ENCODE data around the gene RLBP1.

RLBP1 gene

DNA sequence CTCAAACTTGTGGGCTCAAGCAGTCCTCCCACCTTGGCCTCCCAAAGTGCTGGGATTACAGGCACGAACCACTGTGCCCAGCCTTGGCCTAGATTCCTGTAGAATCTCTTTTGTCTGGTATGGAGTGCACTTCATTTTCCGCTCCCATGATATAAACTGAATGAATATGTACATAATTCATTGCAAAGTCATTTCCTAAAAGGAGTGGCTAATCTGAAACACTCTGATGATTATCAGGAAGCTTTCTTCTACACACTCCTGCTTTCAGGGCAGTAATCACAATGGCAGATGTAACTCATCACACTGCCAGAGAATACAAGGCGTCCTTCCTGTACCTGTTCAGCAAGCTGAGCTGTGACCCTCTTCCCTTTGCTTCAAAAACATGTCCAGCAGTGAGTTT is 28.6 kb downstream of the RLBP1 start:
- H3K9me2 ChIP-seq (replicated peaks; ENCODE audit: control insufficient read depth, low read length) = no peaks in the 10 kb centered on the region
- no peaks in the 10 kb centered on the region for H4K20me1 ChIP-seq (ENCODE audit: control insufficient read depth, insufficient read depth, low read depth, low read length)
- no peak for TF ChIP-seq EZH2phosphoT487 (IDR thresholded peaks at IDR 0.05; ENCODE audit: borderline replicate concordance, low read length)
- TF ChIP-seq, protein P1, sequence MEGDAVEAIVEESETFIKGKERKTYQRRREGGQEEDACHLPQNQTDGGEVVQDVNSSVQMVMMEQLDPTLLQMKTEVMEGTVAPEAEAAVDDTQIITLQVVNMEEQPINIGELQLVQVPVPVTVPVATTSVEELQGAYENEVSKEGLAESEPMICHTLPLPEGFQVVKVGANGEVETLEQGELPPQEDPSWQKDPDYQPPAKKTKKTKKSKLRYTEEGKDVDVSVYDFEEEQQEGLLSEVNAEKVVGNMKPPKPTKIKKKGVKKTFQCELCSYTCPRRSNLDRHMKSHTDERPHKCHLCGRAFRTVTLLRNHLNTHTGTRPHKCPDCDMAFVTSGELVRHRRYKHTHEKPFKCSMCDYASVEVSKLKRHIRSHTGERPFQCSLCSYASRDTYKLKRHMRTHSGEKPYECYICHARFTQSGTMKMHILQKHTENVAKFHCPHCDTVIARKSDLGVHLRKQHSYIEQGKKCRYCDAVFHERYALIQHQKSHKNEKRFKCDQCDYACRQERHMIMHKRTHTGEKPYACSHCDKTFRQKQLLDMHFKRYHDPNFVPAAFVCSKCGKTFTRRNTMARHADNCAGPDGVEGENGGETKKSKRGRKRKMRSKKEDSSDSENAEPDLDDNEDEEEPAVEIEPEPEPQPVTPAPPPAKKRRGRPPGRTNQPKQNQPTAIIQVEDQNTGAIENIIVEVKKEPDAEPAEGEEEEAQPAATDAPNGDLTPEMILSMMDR (IDR thresholded peaks at IDR 0.05; ENCODE audit: low read depth, low read length, poor library complexity, severe bottlenecking) = no peak
- peaks cover 5% of the 10 kb centered on the region for H3K36me3 ChIP-seq (ENCODE audit: control insufficient read depth, low read length)
- H3F3A ChIP-seq (ENCODE audit: control insufficient read depth, insufficient read depth) = no peaks in the 10 kb centered on the region
- no peak overlapping the region for H3K27ac ChIP-seq (ENCODE audit: low read depth, low read length)
- no peaks in the 10 kb centered on the region for H3K27me3 ChIP-seq (ENCODE audit: control insufficient read depth, low read length)
- H3K4me2 ChIP-seq (ENCODE audit: low read length) = no peak overlapping the region
- no peaks in the 10 kb centered on the region for H3K79me2 ChIP-seq (ENCODE audit: control insufficient read depth, low read length)
- H3K4me1 ChIP-seq (ENCODE audit: control insufficient read depth, low read length) = no peaks in the 10 kb centered on the region
- H3K9me3 ChIP-seq (ENCODE audit: control insufficient read depth, insufficient read depth, low read length) = no peaks in the 10 kb centered on the region
- no peak overlapping the region for H3K4me3 ChIP-seq (ENCODE audit: low read length)

DNA sequence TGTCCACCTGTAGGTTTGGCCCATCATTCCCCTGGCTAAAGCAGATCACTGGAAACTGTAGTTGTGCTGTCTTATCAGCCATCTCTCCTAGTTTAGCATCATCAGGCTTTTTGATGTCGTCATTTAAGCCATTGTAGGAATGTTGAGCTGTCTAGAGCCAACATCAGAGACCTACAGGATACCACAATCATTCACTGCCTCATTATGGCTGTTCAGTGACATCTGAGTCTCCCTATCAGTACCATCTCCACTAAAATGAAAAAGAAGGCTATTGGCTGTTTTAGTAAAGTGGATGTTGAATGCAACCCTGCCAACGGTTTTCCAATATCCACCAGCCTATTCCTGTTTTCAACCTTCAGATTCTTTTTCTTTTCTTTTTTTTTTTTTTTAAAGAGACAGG is 29.2 kb downstream of the RLBP1 start:
- TF ChIP-seq EZH2phosphoT487 (IDR thresholded peaks at IDR 0.05; ENCODE audit: borderline replicate concordance, low read length) = no peak
- TF ChIP-seq, protein P1 (IDR thresholded peaks at IDR 0.05; ENCODE audit: low read depth, low read length, poor library complexity, severe bottlenecking) = no peak
- no peaks in the 10 kb centered on the region for H3K79me2 ChIP-seq (ENCODE audit: control insufficient read depth, low read length)
- no peaks in the 10 kb centered on the region for H3K27me3 ChIP-seq (ENCODE audit: control insufficient read depth, low read length)
- H3K4me3 ChIP-seq (ENCODE audit: low read length) = no peak overlapping the region
- H3F3A ChIP-seq (ENCODE audit: control insufficient read depth, insufficient read depth) = no peaks in the 10 kb centered on the region
- H3K4me1 ChIP-seq (ENCODE audit: control insufficient read depth, low read length) = no peaks in the 10 kb centered on the region
- peaks cover 5% of the 10 kb centered on the region for H3K36me3 ChIP-seq (ENCODE audit: control insufficient read depth, low read length)
- no peak overlapping the region for H3K4me2 ChIP-seq (ENCODE audit: low read length)
- H3K9me3 ChIP-seq (ENCODE audit: control insufficient read depth, insufficient read depth, low read length) = no peaks in the 10 kb centered on the region
- no peaks in the 10 kb centered on the region for H4K20me1 ChIP-seq (ENCODE audit: control insufficient read depth, insufficient read depth, low read depth, low read length)
- no peaks in the 10 kb centered on the region for H3K9me2 ChIP-seq (replicated peaks; ENCODE audit: control insufficient read depth, low read length)
- H3K27ac ChIP-seq (ENCODE audit: low read depth, low read length) = no peak overlapping the region

DNA sequence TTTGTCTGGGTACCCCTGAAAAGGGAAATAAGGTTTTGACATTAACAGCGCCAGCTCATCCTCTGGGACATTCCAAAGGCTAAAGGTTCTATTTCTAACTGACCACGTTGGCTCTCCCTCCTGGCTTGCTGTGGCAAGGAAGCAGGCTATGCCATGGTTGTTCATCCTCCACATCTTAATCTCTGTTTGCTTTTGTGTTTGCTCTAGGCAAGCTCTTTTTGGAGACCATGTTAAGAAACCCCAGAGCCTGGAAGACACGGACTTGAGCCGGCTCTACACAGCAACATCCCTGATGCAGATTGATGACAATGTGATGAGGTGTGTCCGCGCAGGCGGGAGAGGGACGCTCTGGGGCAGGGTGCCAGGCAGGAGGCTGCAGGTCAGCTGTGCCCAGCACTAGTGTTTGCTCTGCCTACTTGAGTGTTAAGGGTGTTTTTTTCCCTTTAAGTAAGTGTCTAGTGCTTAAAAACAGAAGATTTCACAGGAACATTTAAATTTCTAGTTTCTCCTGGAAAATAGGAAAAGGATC is 33.3 kb downstream of the RLBP1 start:
- no peak overlapping the region for H3K27ac ChIP-seq (ENCODE audit: low read depth, low read length)
- H3K4me1 ChIP-seq (ENCODE audit: control insufficient read depth, low read length) = no peaks in the 10 kb centered on the region
- TF ChIP-seq, protein P1 (IDR thresholded peaks at IDR 0.05; ENCODE audit: low read depth, low read length, poor library complexity, severe bottlenecking) = no peak
- no peak for TF ChIP-seq EZH2phosphoT487 (IDR thresholded peaks at IDR 0.05; ENCODE audit: borderline replicate concordance, low read length)
- no peaks in the 10 kb centered on the region for H3F3A ChIP-seq (ENCODE audit: control insufficient read depth, insufficient read depth)
- H3K4me3 ChIP-seq (ENCODE audit: low read length) = no peak overlapping the region
- H3K9me2 ChIP-seq (replicated peaks; ENCODE audit: control insufficient read depth, low read length) = no peaks in the 10 kb centered on the region
- no peak overlapping the region for H3K4me2 ChIP-seq (ENCODE audit: low read length)
- H3K79me2 ChIP-seq (ENCODE audit: control insufficient read depth, low read length) = no peaks in the 10 kb centered on the region
- H3K27me3 ChIP-seq (ENCODE audit: control insufficient read depth, low read length) = no peaks in the 10 kb centered on the region
- H3K36me3 ChIP-seq (ENCODE audit: control insufficient read depth, low read length) = peaks cover 5% of the 10 kb centered on the region
- H3K9me3 ChIP-seq (ENCODE audit: control insufficient read depth, insufficient read depth, low read length) = no peaks in the 10 kb centered on the region
- no peaks in the 10 kb centered on the region for H4K20me1 ChIP-seq (ENCODE audit: control insufficient read depth, insufficient read depth, low read depth, low read length)

Measured in DOHH2 (cell line).